SK-N-SH (cell line): ENCODE results near the gene CYP27A1.

Experiments used
- RFX5 ChIP-seq: IDR thresholded peaks from 2 replicates; pipeline ENCODE4 v1.6.1; 2012; ENCODE audit warnings: mild to moderate bottlenecking, improper control_type of control experiment, low read length
- SMC3 ChIP-seq: IDR thresholded peaks from 2 replicates; pipeline ENCODE4 v1.6.1; 2012; ENCODE audit warnings: low read depth, low read length, improper control_type of control experiment
- TEAD4 ChIP-seq: IDR thresholded peaks from 2 replicates; pipeline ENCODE4 v1.4.0; 2012; ENCODE audit warnings: mild to moderate bottlenecking, borderline replicate concordance; ENCODE audit not compliant: insufficient read depth
- YY1 ChIP-seq: IDR thresholded peaks from 2 replicates; pipeline ENCODE4 v1.4.0; 2012; ENCODE audit warnings: low read depth, mild to moderate bottlenecking
- TF ChIP-seq, protein P1 (sequence below): IDR thresholded peaks from 2 replicates; pipeline ENCODE4 v1.4.0; 2012; ENCODE audit warnings: low read depth, borderline replicate concordance
- TF ChIP-seq, protein P2 (sequence below): fragments of 200-600 bp; sonication (generic); IDR thresholded peaks from 2 replicates; pipeline ENCODE4 v1.6.1; 2017; ENCODE audit warnings: antibody characterized with exemption, mild to moderate bottlenecking, moderate library complexity

DNA sequence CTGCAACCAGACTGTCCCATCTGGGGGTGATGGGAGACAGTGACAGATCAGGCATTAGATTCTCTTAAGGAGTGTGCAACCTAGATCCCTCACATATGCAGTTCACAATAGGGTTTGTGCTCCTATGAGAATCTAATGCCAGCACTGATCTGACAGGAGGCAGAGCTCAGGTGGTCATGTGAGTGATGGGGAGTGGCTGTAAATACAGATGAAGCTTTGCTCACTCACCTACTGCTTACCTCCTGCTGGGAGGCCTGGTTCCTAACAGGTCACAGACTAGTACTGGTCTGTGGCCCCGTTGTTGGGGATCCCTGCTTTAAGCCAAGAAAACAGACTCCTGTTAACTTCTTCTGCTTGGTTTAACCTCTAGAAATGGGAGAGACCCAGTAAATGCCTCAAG is 3.2 kb downstream of the CYP27A1 start:
- TF ChIP-seq, protein P1, sequence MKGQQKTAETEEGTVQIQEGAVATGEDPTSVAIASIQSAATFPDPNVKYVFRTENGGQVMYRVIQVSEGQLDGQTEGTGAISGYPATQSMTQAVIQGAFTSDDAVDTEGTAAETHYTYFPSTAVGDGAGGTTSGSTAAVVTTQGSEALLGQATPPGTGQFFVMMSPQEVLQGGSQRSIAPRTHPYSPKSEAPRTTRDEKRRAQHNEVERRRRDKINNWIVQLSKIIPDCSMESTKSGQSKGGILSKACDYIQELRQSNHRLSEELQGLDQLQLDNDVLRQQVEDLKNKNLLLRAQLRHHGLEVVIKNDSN, result no peak
- TF ChIP-seq, protein P2, sequence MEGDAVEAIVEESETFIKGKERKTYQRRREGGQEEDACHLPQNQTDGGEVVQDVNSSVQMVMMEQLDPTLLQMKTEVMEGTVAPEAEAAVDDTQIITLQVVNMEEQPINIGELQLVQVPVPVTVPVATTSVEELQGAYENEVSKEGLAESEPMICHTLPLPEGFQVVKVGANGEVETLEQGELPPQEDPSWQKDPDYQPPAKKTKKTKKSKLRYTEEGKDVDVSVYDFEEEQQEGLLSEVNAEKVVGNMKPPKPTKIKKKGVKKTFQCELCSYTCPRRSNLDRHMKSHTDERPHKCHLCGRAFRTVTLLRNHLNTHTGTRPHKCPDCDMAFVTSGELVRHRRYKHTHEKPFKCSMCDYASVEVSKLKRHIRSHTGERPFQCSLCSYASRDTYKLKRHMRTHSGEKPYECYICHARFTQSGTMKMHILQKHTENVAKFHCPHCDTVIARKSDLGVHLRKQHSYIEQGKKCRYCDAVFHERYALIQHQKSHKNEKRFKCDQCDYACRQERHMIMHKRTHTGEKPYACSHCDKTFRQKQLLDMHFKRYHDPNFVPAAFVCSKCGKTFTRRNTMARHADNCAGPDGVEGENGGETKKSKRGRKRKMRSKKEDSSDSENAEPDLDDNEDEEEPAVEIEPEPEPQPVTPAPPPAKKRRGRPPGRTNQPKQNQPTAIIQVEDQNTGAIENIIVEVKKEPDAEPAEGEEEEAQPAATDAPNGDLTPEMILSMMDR, result no peak
- no peak for TF ChIP-seq SMC3
- no peak for TF ChIP-seq TEAD4
- TF ChIP-seq RFX5, result no peak
- TF ChIP-seq YY1, result no peak
